ENCODE measurements around the gene PLA2G4F.

GRCh38 chr15:42182961-42183360 lies 26.5 kb upstream of the PLA2G4F start:
- TF ChIP-seq CTCF (IDR thresholded peaks at IDR 0.05; ENCODE audit: low read length) (no peak), EZH2 (IDR thresholded peaks at IDR 0.05; ENCODE audit: borderline replicate concordance, low read length) (no peak)

Measured in OCI-LY1 (cell line).